H1 (cell line): ENCODE measurements around the gene LGALS8. TPM values are rescaled to one million over a fixed set of nuclear protein-coding genes. Genes with fewer than 3 reads are reported as not detected.

Experiments used
- RBBP5 ChIP-seq: IDR thresholded peaks from 2 replicates; pipeline ENCODE4 v1.7.1; 2012; ENCODE audit warnings: low read depth, mild to moderate bottlenecking, inconsistent platforms, low read length, moderate library complexity, borderline replicate concordance
- RFX5 ChIP-seq: IDR thresholded peaks from 2 replicates; pipeline ENCODE4 v1.6.1; 2011; ENCODE audit warnings: low read depth, low read length, improper control_type of control experiment, borderline replicate concordance
- ZNF274 ChIP-seq: IDR thresholded peaks from 2 replicates; pipeline ENCODE4 v1.7.0; 2012; ENCODE audit warnings: low read length, borderline replicate concordance; ENCODE audit errors: extremely low read depth
- polyA plus RNA-seq, 7 experiments: library from polyadenylated mRNA; depleted of rRNA in 3 of 7; stranded (reverse) in 5 of 7; unstranded in 2 of 7; fragments of >200 nt in 5 of 7; fragments of 200-250 nt in 2 of 7; gene quantifications; 1 replicate in 5 of 7; 2 replicates in 1 of 7; 4 replicates in 1 of 7; pipeline versions ENCODE4 v1.2.1 to v1.2.3, GENCODE V29; 2011 to 2013; ENCODE audit warnings: missing spikeins in 2 of 7, mixed read lengths in 2 of 7
- total RNA-seq: library from RNA; stranded (reverse); fragmentation: NEBNext Ultra II Directional; extraction: Animal tissue kit (Norgen Biotek cat#: 25700); gene quantifications from 2 replicates; pipeline ENCODE4 v1.2.1, GENCODE V29; 2021
- TF ChIP-seq, protein P1 (sequence below): IDR thresholded peaks from 2 replicates; pipeline ENCODE4 v1.6.1; 2012; ENCODE audit warnings: low read length, inconsistent platforms

LGALS8 gene
- total and polyA plus RNA-seq, 2 of the 8 experiments (the other 6 are each of a cell fraction or from before 2014, with no cell fraction given): 7.2 to 11.6 TPM

DNA sequence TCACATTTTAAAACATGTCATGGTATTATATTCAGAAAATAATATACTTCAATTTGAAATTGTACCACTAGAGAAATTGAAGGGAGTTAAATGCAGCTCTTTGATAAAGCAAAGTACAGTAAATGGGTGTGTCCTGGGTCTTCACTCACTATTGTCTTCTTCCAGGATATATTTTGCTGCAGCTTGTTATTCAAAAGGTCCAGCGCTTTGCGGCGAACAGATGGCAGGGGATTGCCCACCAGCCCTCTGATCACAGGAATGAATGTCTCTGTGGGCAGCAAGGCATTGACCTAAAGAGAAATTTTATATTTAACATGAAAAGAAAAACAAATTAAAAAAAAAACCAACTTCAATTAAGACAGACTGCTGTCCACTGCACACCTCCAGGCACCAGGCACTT, 35.1 kb downstream of the LGALS8 start (continued):
- TF ChIP-seq RFX5 (no peak), RBBP5 (no peak), ZNF274 (no peak)
- TF ChIP-seq, protein P1, sequence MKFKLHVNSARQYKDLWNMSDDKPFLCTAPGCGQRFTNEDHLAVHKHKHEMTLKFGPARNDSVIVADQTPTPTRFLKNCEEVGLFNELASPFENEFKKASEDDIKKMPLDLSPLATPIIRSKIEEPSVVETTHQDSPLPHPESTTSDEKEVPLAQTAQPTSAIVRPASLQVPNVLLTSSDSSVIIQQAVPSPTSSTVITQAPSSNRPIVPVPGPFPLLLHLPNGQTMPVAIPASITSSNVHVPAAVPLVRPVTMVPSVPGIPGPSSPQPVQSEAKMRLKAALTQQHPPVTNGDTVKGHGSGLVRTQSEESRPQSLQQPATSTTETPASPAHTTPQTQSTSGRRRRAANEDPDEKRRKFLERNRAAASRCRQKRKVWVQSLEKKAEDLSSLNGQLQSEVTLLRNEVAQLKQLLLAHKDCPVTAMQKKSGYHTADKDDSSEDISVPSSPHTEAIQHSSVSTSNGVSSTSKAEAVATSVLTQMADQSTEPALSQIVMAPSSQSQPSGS: no peak
